SH-SY5Y (cell line): ENCODE measurements around the gene NPIPB2.

Source experiments
- GATA2 ChIP-seq: IDR thresholded peaks from 2 replicates; pipeline ENCODE4 v1.6.1; 2011; ENCODE audit warnings: mild to moderate bottlenecking, low read depth, low read length
- GATA3 ChIP-seq: IDR thresholded peaks from 2 replicates; pipeline ENCODE4 v1.6.1; 2011; ENCODE audit warnings: low read depth, mild to moderate bottlenecking, low read length, moderate library complexity

- TF ChIP-seq GATA2 = peak; percentile 53; the same call in 1 of the 2 replicates
- no peak for TF ChIP-seq GATA3
These were observed 27.4 kb downstream of the NPIPB2 start for GRCh38 chr16:11914210-11915113.
